ENCODE results near the gene PTPN21.

DNA sequence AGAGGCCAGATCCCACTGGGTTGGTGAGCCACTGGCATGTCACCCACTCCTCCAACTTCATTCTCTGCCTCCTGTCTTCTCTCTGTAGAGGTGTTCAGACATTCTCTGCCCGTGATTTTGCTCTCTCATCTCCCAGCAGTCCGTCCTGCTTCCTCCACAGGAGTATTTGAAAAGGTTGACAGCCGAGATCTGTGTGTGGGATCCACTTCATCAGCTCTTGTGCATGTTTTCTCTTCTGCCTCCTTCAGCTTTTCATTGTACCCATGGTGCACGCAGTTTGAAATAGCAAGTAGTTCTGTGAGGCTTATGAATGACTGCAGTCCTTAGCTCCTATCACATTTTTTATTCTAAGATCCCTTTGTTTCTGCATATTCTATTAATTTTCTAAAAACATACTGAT lies 42.8 kb upstream of the PTPN21 start:
- no peak for TF ChIP-seq POU2F2 (IDR thresholded peaks at IDR 0.05; ENCODE audit: low read depth, low read length)
- no peak for TF ChIP-seq POLR2A (IDR thresholded peaks at IDR 0.05; ENCODE audit: low read depth, low read length)
- no peak for TF ChIP-seq TAF1 (IDR thresholded peaks at IDR 0.05; ENCODE audit: low read depth, low read length)
- TF ChIP-seq PAX5 (IDR thresholded peaks at IDR 0.05; ENCODE audit: insufficient read depth, low read length, severe bottlenecking): no peak
- no peak for TF ChIP-seq SPI1 (IDR thresholded peaks at IDR 0.05; ENCODE audit: low read depth, low read length)
- no peak for TF ChIP-seq POLR2AphosphoS5 (IDR thresholded peaks at IDR 0.05; ENCODE audit: low read depth, low read length)
